Erythroblast (primary cell): ENCODE results near the gene JMJD4.

Experiments used
- GATA1 ChIP-seq: IDR thresholded peaks from 2 replicates; pipeline ENCODE4 v1.6.1; 2011; ENCODE audit warnings: low read depth, mild to moderate bottlenecking, control low read depth, low read length, moderate library complexity
- POLR2A ChIP-seq: IDR thresholded peaks from 2 replicates; pipeline ENCODE4 v1.6.1; 2011; ENCODE audit warnings: mild to moderate bottlenecking, low read length

GRCh38 chr1:227766653-227767277 is 31.7 kb upstream of the JMJD4 start:
- TF ChIP-seq POLR2A = no peak
- TF ChIP-seq GATA1 = no peak
